SK-N-SH treated with all-trans-retinoic acid at 6 μM for 48 hours (cell line): ENCODE results near the gene CARD14.

Source experiments
- ARNTL ChIP-seq: fragments of 450-650 bp; formaldehyde crosslinking; IDR thresholded peaks from 2 replicates; pipeline ENCODE4 v1.5.0; 2020; ENCODE audit warnings: low read depth, mild to moderate bottlenecking, moderate library complexity, borderline replicate concordance
- BACH2 ChIP-seq: fragments of 250-450 bp; sonication (Bioruptor Pico); IDR thresholded peaks from 2 replicates; pipeline ENCODE4 v1.9.0; 2021; ENCODE audit warnings: mild to moderate bottlenecking, borderline replicate concordance
- ISL1 ChIP-seq: fragments of 250-450 bp; sonication (Bioruptor Pico); IDR thresholded peaks from 2 replicates; pipeline ENCODE4 v2.1.2; 2022; ENCODE audit warnings: mild to moderate bottlenecking, moderate library complexity
- OSR1 ChIP-seq: fragments of 250-450 bp; sonication (Bioruptor Pico); IDR thresholded peaks from 2 replicates; pipeline ENCODE4 v1.8.0; 2022; ENCODE audit warnings: moderate library complexity, mild to moderate bottlenecking, inconsistent platforms
- SNAI2 ChIP-seq: fragments of 250-450 bp; sonication (Bioruptor Pico); IDR thresholded peaks from 2 replicates; pipeline ENCODE4 v1.5.0; 2020; ENCODE audit warnings: mild to moderate bottlenecking, moderate library complexity
- TCF4 ChIP-seq: fragments of 250-450 bp; sonication (Bioruptor Pico); IDR thresholded peaks from 2 replicates; pipeline ENCODE4 v1.8.0; 2021; ENCODE audit warnings: mild to moderate bottlenecking, moderate library complexity, borderline replicate concordance
- ZC3H10 ChIP-seq: fragments of 250-450 bp; sonication (Bioruptor Pico); IDR thresholded peaks from 2 replicates; pipeline ENCODE4 v1.5.1; 2021; ENCODE audit warnings: mild to moderate bottlenecking, moderate library complexity
- ZNF565 ChIP-seq: fragments of 450-650 bp; formaldehyde crosslinking; conservative IDR thresholded peaks from 2 replicates; pipeline ENCODE4 v1.5.0; 2020; ENCODE audit warnings: low read depth, mild to moderate bottlenecking, moderate library complexity
- ZNF70 ChIP-seq: fragments of 450-650 bp; formaldehyde crosslinking; IDR thresholded peaks from 2 replicates; pipeline ENCODE4 v1.5.0; 2020; ENCODE audit warnings: mild to moderate bottlenecking, moderate library complexity
- ZNF8 ChIP-seq: fragments of 450-650 bp; formaldehyde crosslinking; IDR thresholded peaks from 2 replicates; pipeline ENCODE4 v1.5.0; 2020; ENCODE audit warnings: mild to moderate bottlenecking, moderate library complexity

DNA sequence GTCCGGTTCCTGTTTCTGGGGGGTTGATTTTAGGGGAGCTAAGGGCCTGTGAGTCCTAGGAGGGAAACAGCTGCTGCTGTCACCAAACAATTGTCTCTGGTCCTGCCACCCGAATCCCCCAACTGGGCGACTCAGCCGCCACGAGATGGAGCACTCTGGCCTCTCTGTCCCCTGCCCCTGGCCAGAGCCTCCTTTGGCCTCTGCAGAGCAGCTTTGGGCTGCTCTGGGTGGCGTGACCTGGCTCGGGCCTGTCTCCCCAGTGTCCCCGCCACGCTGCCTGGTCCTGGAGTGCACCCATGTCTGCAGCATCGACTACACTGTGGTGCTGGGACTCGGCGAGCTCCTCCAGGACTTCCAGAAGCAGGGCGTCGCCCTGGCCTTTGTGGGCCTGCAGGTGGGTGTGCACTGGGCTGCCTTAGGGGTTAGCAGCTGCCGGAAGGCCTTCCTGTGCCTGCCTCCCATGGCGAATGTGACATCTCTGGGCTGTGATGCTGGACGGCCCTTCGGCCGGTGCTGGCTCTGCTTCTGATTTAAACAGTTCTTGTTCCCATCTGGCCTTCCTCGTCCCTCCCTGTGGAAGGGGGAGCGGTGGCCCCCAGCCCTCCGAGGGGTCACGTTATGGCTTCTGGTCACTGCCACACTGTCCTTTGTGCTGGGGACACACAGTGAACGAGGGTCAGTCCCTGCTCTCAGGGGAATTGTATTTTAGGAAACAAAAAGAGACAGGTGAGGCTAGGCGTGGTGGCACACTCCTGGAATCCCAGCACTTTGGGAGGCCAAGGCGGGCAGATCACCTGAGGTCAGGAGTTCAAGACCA lies 79.3 kb downstream of the CARD14 start:
- TF ChIP-seq ARNTL (CRISPR knock-in tag) (no peak), ZC3H10 (no peak), ZNF565 (no peak), BACH2 (CRISPR knock-in tag) (no peak), SNAI2 (CRISPR knock-in tag) (no peak), ISL1 (CRISPR knock-in tag) (no peak), OSR1 (CRISPR knock-in tag) (no peak), ZNF70 (CRISPR knock-in tag) (no peak), TCF4 (CRISPR knock-in tag) (no peak), ZNF8 (no peak)
